Right lobe of liver (tissue), 6 donors: Measurements from ENCODE around the gene CHMP5. TPM values are rescaled to one million over a fixed set of nuclear protein-coding genes. Genes with fewer than 3 reads are reported as not detected.

Experiments used
- ATAC-seq, 4 donors: fragments of 200-7000 bp; cut with Tn5 transposase; one replicate each; pipeline ENCODE4 v1.9.1; 2020; ENCODE audit warnings: mild to moderate bottlenecking in 4 of 4, moderate library complexity in 4 of 4
- DNase-seq, 3 donors: peaks; one replicate each; pipeline ENCODE4 v3.0.0-alpha.2; 2020
- H3K27ac ChIP-seq, 3 donors: fragments of 200-600 bp; one replicate each; pipeline ENCODE4 v1.8.0; 2022
- H3K27me3 ChIP-seq, 2 donors: fragments of 200-600 bp; one replicate each; pipeline ENCODE4 v1.8.0; 2022
- H3K36me3 ChIP-seq, 4 donors: fragments of 200-600 bp; sonication (generic) in 1 of 4; one replicate each; pipeline versions ENCODE4 v1.5.1 to v1.8.0; 2017 to 2022; ENCODE audit warnings: control low read depth in 1 of 4
- H3K4me1 ChIP-seq, 4 donors: fragments of 200-600 bp; sonication (generic) in 1 of 4; one replicate each; pipeline versions ENCODE4 v1.5.1 to v1.8.0; 2017 to 2022; ENCODE audit warnings: control low read depth in 1 of 4
- H3K4me3 ChIP-seq, 3 donors: fragments of 200-600 bp; one replicate each; pipeline ENCODE4 v1.8.0; 2022
- H3K9me3 ChIP-seq, 4 donors: fragments of 200-600 bp; sonication (generic) in 1 of 4; one replicate each; pipeline versions ENCODE4 v1.5.1 to v1.8.0; 2017 to 2022; ENCODE audit warnings: control low read depth in 1 of 4
- CTCF ChIP-seq, 4 donors: fragments of 200-600 bp in 3 of 4; fragments of 450-650 bp in 1 of 4; IDR thresholded peaks; one replicate each; pipeline versions ENCODE4 v1.5.1 to v1.8.0; 2016 to 2022; ENCODE audit warnings: antibody characterized with exemption in 4 of 4, mild to moderate bottlenecking in 2 of 4
- POLR2A ChIP-seq: fragments of 450-650 bp; IDR thresholded peaks from one replicate; pipeline ENCODE4 v1.6.1; 2017; ENCODE audit warnings: antibody characterized with exemption, mild to moderate bottlenecking
- WGBS: methylation state at CpG from one replicate; pipeline ENCODE4 v1.1.6; 2018; ENCODE audit warnings: low coverage, low lambda C conversion rate; ENCODE audit not compliant: insufficient coverage; ENCODE audit errors: missing lambda C conversion rate; 5-methylcytosine and 5-hydroxymethylcytosine counted together
- intact Hi-C, 2 donors: fragments of 100-400 bp; cut with DNase I; formaldehyde crosslinking; loops; one replicate each; pipeline versions ENCODE4 v1.11.2 to v1.14.1; 2022
- total RNA-seq, 6 experiments: library from RNA; depleted of rRNA in 2 of 6; stranded (reverse); fragments of >200 nt in 2 of 6; fragmentation: NEBNext Ultra II Directional in 3 of 6; extraction: Animal tissue kit (Norgen Biotek cat#: 25700) in 3 of 6; gene quantifications; one replicate each; pipeline versions ENCODE4 v1.1.0 to v1.2.4, GENCODE V29; 2016 to 2023
- donor health status: DM: no; HTN: yes; CAD: no.
- donor health status: DM: no; HTN: no; CAD: no.
- donor health status: DM: no; HTN: no; CAD: no.
- donor health status: DM: no; HTN: yes; CAD: no.
- donor health status: DM: no; HTN: yes; CAD: no.

CHMP5 gene
- total RNA-seq, 6 experiments from 2014 or later, result 19.7 to 30.3 (median 26.0) TPM

GRCh38 chr9:33239921-33240320 lies 24.9 kb upstream of the CHMP5 start, which contains the start of gene SPINK4:
SPINK4 (plus strand) TSS chr9:33240167; CDS start chr9:33240209, 42 bp downstream.
- DNase-seq (no peak), ATAC-seq (no peak)
- Histone ChIP-seq H3K36me3 (no peaks in the 10 kb centered on the region), H3K4me1 (no peaks in the 10 kb centered on the region), H3K27me3 (no peaks in the 10 kb centered on the region), H3K27ac (no peak within 1 kb of the TSS), H3K4me3 (no peak within 1 kb of the TSS), H3K9me3 (no peaks in the 10 kb centered on the region)
- TF ChIP-seq POLR2A, result no peak
- TF ChIP-seq CTCF (IDR thresholded peaks at IDR 0.05), result no peak
- intact Hi-C loops, result no loop called here
- 62% methylated on average over 7 of the region's 7 CpGs for WGBS

- Histone ChIP-seq H3K4me1 (no peaks in the 10 kb centered on the region), H3K27ac (no peak overlapping the region), H3K4me3 (no peak overlapping the region), H3K27me3 (no peaks in the 10 kb centered on the region), H3K9me3 (no peaks in the 10 kb centered on the region), H3K36me3 (no peaks in the 10 kb centered on the region)
- intact Hi-C loops, result no loop called here
- DNase-seq (no peak), ATAC-seq (no peak)
- TF ChIP-seq CTCF (IDR thresholded peaks at IDR 0.05) (no peak), POLR2A (no peak)
- 40% methylated on average over 1 of the region's 5 CpGs for WGBS
These were observed 23.6 kb upstream of the CHMP5 start for GRCh38 chr9:33241298-33241697.

- ATAC-seq, result no peak
These were observed 22.2 kb upstream of the CHMP5 start for GRCh38 chr9:33242609-33243134.

GRCh38 chr9:33244137-33244784 lies 20.6 kb upstream of the CHMP5 start:
- H3K27me3 ChIP-seq, result no peaks in the 10 kb centered on the region
- H3K27ac ChIP-seq, result no peak overlapping the region
- H3K4me3 ChIP-seq, result no peak overlapping the region
- H3K4me1 ChIP-seq, result no peaks in the 10 kb centered on the region
- ATAC-seq (no peak), DNase-seq (no peak)
- no peaks in the 10 kb centered on the region for H3K36me3 ChIP-seq
- no peaks in the 10 kb centered on the region for H3K9me3 ChIP-seq
- 55% methylated on average over 5 of the region's 9 CpGs for WGBS
- TF ChIP-seq CTCF (IDR thresholded peaks at IDR 0.05), result no peak
- no peak for TF ChIP-seq POLR2A
- intact Hi-C loops, result no loop called here

More at GRCh38 chr9:33242609-33243134, 22.2 kb upstream of the CHMP5 start:
- H3K36me3 ChIP-seq, result no peaks in the 10 kb centered on the region
- H3K4me1 ChIP-seq, result no peaks in the 10 kb centered on the region
- H3K27ac ChIP-seq, result no peak overlapping the region
- intact Hi-C loops, result no loop called here
- no peak overlapping the region for H3K4me3 ChIP-seq
- no peak for TF ChIP-seq CTCF (IDR thresholded peaks at IDR 0.05)
- no peak for TF ChIP-seq POLR2A
- WGBS, result 61% methylated on average over 4 of the region's 6 CpGs
- H3K9me3 ChIP-seq, result no peaks in the 10 kb centered on the region
- DNase-seq, result no peak
- H3K27me3 ChIP-seq, result no peaks in the 10 kb centered on the region
